Trophoblast cell (in vitro differentiated cells and primary cell): ENCODE measurements around the gene COPA.
A peak's percentile ranks its signal among the peaks of the same experiment; 100 is the strongest.

ENCODE experiments used
- DNase-seq, 2 donors: peaks; one replicate each; pipeline ENCODE4 v3.0.0-alpha.2; 2016
- H2AFZ ChIP-seq: 2 replicates; pipeline ENCODE4 v1.6.1; 2013; ENCODE audit warnings: low read length, moderate library complexity, mild to moderate bottlenecking; ENCODE audit not compliant: insufficient read depth, poor library complexity
- H2AK5ac ChIP-seq: 2 replicates; pipeline ENCODE4 v1.6.1; 2013; ENCODE audit warnings: mild to moderate bottlenecking, low read length
- H2BK120ac ChIP-seq: 2 replicates; pipeline ENCODE4 v1.6.1; 2013; ENCODE audit warnings: low read length, mild to moderate bottlenecking, moderate library complexity; ENCODE audit not compliant: insufficient read depth, poor library complexity
- H2BK12ac ChIP-seq: 2 replicates; pipeline ENCODE4 v1.6.1; 2013; ENCODE audit warnings: mild to moderate bottlenecking, low read length, moderate library complexity
- H2BK5ac ChIP-seq: 2 replicates; pipeline ENCODE4 v1.6.1; 2013; ENCODE audit warnings: low read length, low read depth, moderate library complexity, mild to moderate bottlenecking; ENCODE audit not compliant: poor library complexity
- H3K14ac ChIP-seq: 2 replicates; pipeline ENCODE4 v1.6.1; 2013; ENCODE audit warnings: mild to moderate bottlenecking, low read length
- H3K18ac ChIP-seq: 2 replicates; pipeline ENCODE4 v1.6.1; 2013; ENCODE audit warnings: mild to moderate bottlenecking, low read length
- H3K23ac ChIP-seq: 2 replicates; pipeline ENCODE4 v1.6.1; 2013; ENCODE audit warnings: low read length
- H3K27ac ChIP-seq: 2 replicates; pipeline ENCODE4 v1.5.1; 2013; ENCODE audit warnings: low read depth, mild to moderate bottlenecking, inconsistent platforms, low read length, moderate library complexity
- H3K27me3 ChIP-seq: 2 replicates; pipeline ENCODE4 v1.6.1; 2013; ENCODE audit warnings: inconsistent platforms, mild to moderate bottlenecking, low read length, moderate library complexity; ENCODE audit not compliant: insufficient read depth
- H3K36me3 ChIP-seq, 2 experiments: 1 replicate in 1 of 2; 2 replicates in 1 of 2; pipeline ENCODE4 v1.6.1; 2013; ENCODE audit warnings: low read length in 2 of 2, mild to moderate bottlenecking in 2 of 2, moderate library complexity in 1 of 2; ENCODE audit not compliant: insufficient read depth in 2 of 2, control insufficient read depth in 1 of 2
- H3K4ac ChIP-seq: 2 replicates; pipeline ENCODE4 v1.6.1; 2013; ENCODE audit warnings: low read depth, mild to moderate bottlenecking, low read length, moderate library complexity
- H3K4me1 ChIP-seq, 2 experiments: 1 replicate in 1 of 2; 2 replicates in 1 of 2; pipeline ENCODE4 v1.6.1; 2013; ENCODE audit warnings: low read length in 2 of 2, mild to moderate bottlenecking in 2 of 2, moderate library complexity in 1 of 2; ENCODE audit not compliant: insufficient read depth in 2 of 2, control insufficient read depth in 1 of 2
- H3K4me2 ChIP-seq: 2 replicates; pipeline ENCODE4 v1.6.1; 2013; ENCODE audit warnings: inconsistent platforms, mild to moderate bottlenecking, low read length, moderate library complexity
- H3K4me3 ChIP-seq: 2 replicates; pipeline ENCODE4 v1.5.1; 2013; ENCODE audit warnings: mild to moderate bottlenecking, low read depth, low read length, inconsistent platforms
- H3K79me1 ChIP-seq: one replicate; pipeline ENCODE4 v1.6.1; 2013; ENCODE audit warnings: low read length
- H3K79me2 ChIP-seq: 2 replicates; pipeline ENCODE4 v1.6.1; 2013; ENCODE audit warnings: low read length, mild to moderate bottlenecking; ENCODE audit not compliant: control insufficient read depth, insufficient read depth, poor library complexity
- H3K9ac ChIP-seq: 2 replicates; pipeline ENCODE4 v1.6.1; 2013; ENCODE audit warnings: mild to moderate bottlenecking, low read length
- H3K9me3 ChIP-seq: 2 replicates; pipeline ENCODE4 v1.6.1; 2013; ENCODE audit warnings: low read depth, mild to moderate bottlenecking, control low read depth, inconsistent platforms, low read length; ENCODE audit not compliant: insufficient read depth
- H4K12ac ChIP-seq: 2 replicates; pipeline ENCODE4 v1.6.1; 2013; ENCODE audit warnings: low read depth, mild to moderate bottlenecking, low read length, moderate library complexity
- H4K8ac ChIP-seq: 2 replicates; pipeline ENCODE4 v1.6.1; 2013; ENCODE audit warnings: low read depth, mild to moderate bottlenecking, low read length, moderate library complexity
- H4K91ac ChIP-seq: one replicate; pipeline ENCODE4 v1.6.1; 2013; ENCODE audit warnings: low read depth, mild to moderate bottlenecking, low read length, moderate library complexity
- WGBS: extraction: QIAGEN DNeasy Blood & Tissue Kit; methylation state at CpG from one replicate; pipeline ENCODE4 v1.1.7; 2013; ENCODE audit warnings: missing lambda C conversion rate; ENCODE audit not compliant: insufficient read length, insufficient coverage; ENCODE audit errors: extremely low coverage; 5-methylcytosine and 5-hydroxymethylcytosine counted together

The COPA gene

DNA sequence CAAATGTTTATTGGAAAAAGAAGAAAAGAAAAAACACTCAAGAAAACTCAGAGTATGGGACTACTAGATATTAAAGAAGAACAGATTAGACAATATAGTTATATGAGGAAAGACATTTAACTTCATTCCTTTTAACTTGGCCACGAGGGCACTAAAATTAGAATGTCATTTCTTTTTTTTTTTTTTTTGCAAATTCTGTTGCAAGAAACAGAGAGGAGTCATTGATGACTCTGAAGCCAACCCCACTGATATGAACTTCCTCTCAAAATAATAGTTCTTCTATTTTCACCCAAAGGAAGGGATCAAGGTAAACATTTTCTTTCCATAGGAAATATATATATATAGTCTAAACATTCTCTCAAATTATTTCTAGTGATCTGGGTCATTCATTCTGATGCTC lies 33.5 kb downstream of the COPA start:
- Histone ChIP-seq H3K4me1 (no peaks in the 10 kb centered on the region), H2AK5ac (no peak overlapping the region), H2AFZ (no peak overlapping the region), H3K27me3 (no peaks in the 10 kb centered on the region), H2BK5ac (no peak overlapping the region), H3K4me3 (no peak overlapping the region), H4K8ac (no peak overlapping the region), H3K14ac (no peak overlapping the region), H3K27ac (no peak overlapping the region), H3K9ac (no peak overlapping the region), H4K91ac (no peak overlapping the region), H3K18ac (no peak overlapping the region), H3K4ac (no peak overlapping the region), H2BK120ac (no peak overlapping the region), H2BK12ac (no peak overlapping the region), H3K9me3 (no peaks in the 10 kb centered on the region), H3K23ac (no peak overlapping the region), H4K12ac (no peak overlapping the region), H3K79me1 (no peaks in the 10 kb centered on the region), H3K4me2 (no peak overlapping the region), H3K79me2 (no peaks in the 10 kb centered on the region), H3K36me3 (peaks cover 31 to 60% of the 10 kb centered on the region in 2 experiments)
- DNase-seq = no peak
- no CpG with 5 or more reads among the region's 1 CpG for WGBS

- Histone ChIP-seq H2AFZ (no peak overlapping the region), H3K4me3 (no peak overlapping the region), H3K23ac (no peak overlapping the region), H3K18ac (no peak overlapping the region), H2BK120ac (no peak overlapping the region), H2AK5ac (no peak overlapping the region), H4K8ac (no peak overlapping the region), H3K36me3 (peaks cover 32 to 58% of the 10 kb centered on the region in 2 experiments), H3K9me3 (no peaks in the 10 kb centered on the region), H3K79me1 (no peaks in the 10 kb centered on the region), H3K4me2 (no peak overlapping the region), H4K91ac (no peak overlapping the region), H3K4ac (no peak overlapping the region), H3K9ac (no peak overlapping the region), H3K4me1 (no peaks in the 10 kb centered on the region), H2BK5ac (no peak overlapping the region), H4K12ac (no peak overlapping the region), H3K14ac (no peak overlapping the region), H3K27me3 (no peaks in the 10 kb centered on the region), H3K79me2 (no peaks in the 10 kb centered on the region), H3K27ac (no peak overlapping the region), H2BK12ac (no peak overlapping the region)
- DNase-seq = peak; percentile 6 to 65
Measured at GRCh38 chr1:160309185-160309557, 33.9 kb downstream of the COPA start.

DNA sequence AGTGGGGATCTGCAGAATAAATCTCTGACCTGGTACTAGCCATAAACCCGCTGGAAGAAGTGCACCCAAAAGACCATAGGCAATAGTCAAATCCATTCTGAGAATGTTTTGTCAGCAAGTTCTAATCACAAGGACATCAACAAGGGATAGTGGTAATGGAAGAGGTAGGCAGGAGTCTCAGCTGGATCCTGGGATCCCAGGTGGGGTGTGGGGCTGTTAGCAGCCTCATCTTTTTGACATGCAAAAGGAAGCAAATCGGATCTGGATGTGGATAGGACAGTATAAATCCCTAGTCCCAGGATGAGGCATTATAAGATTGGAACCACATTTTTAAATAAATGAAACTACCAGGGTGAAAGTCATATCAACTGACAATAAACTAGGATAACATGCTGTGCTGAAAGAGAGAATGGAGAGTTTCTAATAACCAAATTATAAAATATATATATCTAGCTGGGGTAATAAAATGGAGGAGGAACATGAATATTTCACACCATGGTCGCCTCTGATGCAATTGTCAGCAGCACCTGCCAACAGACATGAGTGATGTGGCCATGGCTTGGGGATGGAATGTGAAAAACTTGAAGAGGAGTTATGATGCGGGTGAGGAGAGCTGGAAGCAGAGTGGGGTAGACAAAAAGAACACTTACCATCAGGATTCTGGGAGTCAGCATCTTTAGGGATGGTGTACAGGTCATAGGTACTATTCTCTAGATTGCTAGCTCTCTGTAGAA lies 34.4 kb downstream of the COPA start:
- Histone ChIP-seq H3K79me1 (no peaks in the 10 kb centered on the region), H2BK5ac (no peak overlapping the region), H3K27me3 (no peaks in the 10 kb centered on the region), H3K9ac (no peak overlapping the region), H4K91ac (no peak overlapping the region), H3K27ac (no peak overlapping the region), H3K18ac (no peak overlapping the region), H4K8ac (no peak overlapping the region), H4K12ac (no peak overlapping the region), H2AFZ (no peak overlapping the region), H3K4me2 (no peak overlapping the region), H2BK120ac (no peak overlapping the region), H2AK5ac (no peak overlapping the region), H3K4me3 (no peak overlapping the region), H3K9me3 (no peaks in the 10 kb centered on the region), H2BK12ac (no peak overlapping the region), H3K14ac (no peak overlapping the region), H3K36me3 (peaks cover 34 to 55% of the 10 kb centered on the region in 2 experiments), H3K4me1 (no peaks in the 10 kb centered on the region), H3K23ac (no peak overlapping the region), H3K4ac (no peak overlapping the region), H3K79me2 (no peaks in the 10 kb centered on the region)
- WGBS = no CpG with 5 or more reads among the region's 4 CpGs
- peak; percentile 76 to 88 for DNase-seq

- no peak overlapping the region for H2BK12ac ChIP-seq
- no peak overlapping the region for H3K14ac ChIP-seq
- H2BK5ac ChIP-seq = no peak overlapping the region
- no peak overlapping the region for H3K4me3 ChIP-seq
- no peak overlapping the region for H2BK120ac ChIP-seq
- DNase-seq = no peak
- peaks cover 36 to 54% of the 10 kb centered on the region in 2 experiments for H3K36me3 ChIP-seq
- H4K12ac ChIP-seq = no peak overlapping the region
- no peak overlapping the region for H3K9ac ChIP-seq
- no peak overlapping the region for H2AFZ ChIP-seq
- no peaks in the 10 kb centered on the region for H3K79me1 ChIP-seq
- H3K27me3 ChIP-seq = no peaks in the 10 kb centered on the region
- WGBS = no CpG with 5 or more reads among the region's 13 CpGs
- H3K79me2 ChIP-seq = no peaks in the 10 kb centered on the region
- no peak overlapping the region for H3K27ac ChIP-seq
- no peak overlapping the region for H4K91ac ChIP-seq
- H3K18ac ChIP-seq = no peak overlapping the region
- H3K9me3 ChIP-seq = no peaks in the 10 kb centered on the region
- no peak overlapping the region for H4K8ac ChIP-seq
- no peak overlapping the region for H2AK5ac ChIP-seq
- H3K4ac ChIP-seq = no peak overlapping the region
- H3K4me2 ChIP-seq = no peak overlapping the region
- no peak overlapping the region for H3K23ac ChIP-seq
- H3K4me1 ChIP-seq = no peaks in the 10 kb centered on the region
Measured at GRCh38 chr1:160307118-160307791, 35.8 kb downstream of the COPA start.
